Mucosa of descending colon (tissue), 3 donors: ENCODE data around the gene OXSM. TPM values are rescaled to one million over a fixed set of nuclear protein-coding genes. Genes with fewer than 3 reads are reported as not detected.

Experiments used
- ATAC-seq: fragments of 200-7000 bp; cut with Tn5 transposase; one replicate; pipeline ENCODE4 v1.9.1; 2020; ENCODE audit warnings: mild to moderate bottlenecking, moderate library complexity
- DNase-seq, 3 donors: peaks; one replicate each; pipeline ENCODE4 v3.0.0-alpha.2; 2020
- H3K36me3 ChIP-seq: fragments of 200-600 bp; one replicate; pipeline ENCODE4 v1.8.0; 2021; ENCODE audit warnings: low read depth, mild to moderate bottlenecking
- H3K4me1 ChIP-seq: fragments of 200-600 bp; one replicate; pipeline ENCODE4 v1.8.0; 2021; ENCODE audit warnings: low read depth, mild to moderate bottlenecking
- H3K4me3 ChIP-seq: fragments of 200-600 bp; one replicate; pipeline ENCODE4 v1.8.0; 2021; ENCODE audit warnings: mild to moderate bottlenecking
- H3K9me3 ChIP-seq: fragments of 200-600 bp; one replicate; pipeline ENCODE4 v1.8.0; 2021; ENCODE audit warnings: mild to moderate bottlenecking
- CTCF ChIP-seq: fragments of 200-600 bp; IDR thresholded peaks from one replicate; pipeline ENCODE4 v1.8.0; 2022; ENCODE audit warnings: antibody characterized with exemption, mild to moderate bottlenecking
- intact Hi-C, 2 donors: fragments of 100-400 bp; cut with DNase I in 1 of 2; cut with micrococcal nuclease in 1 of 2; formaldehyde crosslinking; loops; one replicate each; pipeline versions ENCODE4 v1.11.0 to v1.11.1; 2022; cut with DNase I, micrococcal nuclease
- total RNA-seq, 3 donors: library from RNA; stranded (reverse); fragmentation: NEBNext Ultra II Directional in 2 of 3; extraction: Animal tissue kit (Norgen Biotek cat#: 25700) in 2 of 3; gene quantifications; one replicate each; pipeline versions ENCODE4 v1.2.1 to v1.2.4, GENCODE V29; 2021 to 2023
- donor health status: DM: no; HTN: no; CAD: no; lungs with moderate emphysema.
- donor health status: DM: no; HTN: no; CAD: no.
- donor health status: DM: no; HTN: yes; CAD: no.

The OXSM gene
- total RNA-seq, 3 donors from 2014 or later, result 10.0 to 18.4 (median 17.4) TPM

DNA sequence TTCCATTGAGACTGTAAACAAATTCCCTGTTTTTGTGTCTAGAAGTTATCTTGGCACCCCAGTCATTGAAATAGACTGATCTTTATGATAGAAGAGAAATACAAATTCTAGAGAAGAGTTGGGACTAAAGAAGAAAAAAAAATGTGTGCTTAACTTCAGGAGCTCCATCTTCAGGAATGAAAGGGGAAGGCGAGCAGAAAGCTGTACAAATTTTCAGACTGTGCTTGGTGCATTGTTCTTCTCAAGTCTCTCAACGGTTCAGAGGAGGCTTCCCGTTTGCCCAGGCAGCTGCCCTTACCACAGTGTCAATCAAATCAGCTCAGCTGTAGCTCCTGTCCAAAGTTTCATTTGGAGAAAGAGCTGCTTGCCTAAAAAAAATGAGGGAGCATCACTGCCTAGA lies 41.7 kb downstream of the OXSM start:
- Histone ChIP-seq H3K4me1 (no peaks in the 10 kb centered on the region), H3K4me3 (no peak overlapping the region), H3K36me3 (no peaks in the 10 kb centered on the region), H3K9me3 (no peaks in the 10 kb centered on the region)
- TF ChIP-seq CTCF, result no peak
- peak in 1 of 3 donors; percentile 15 for DNase-seq
- ATAC-seq, result no peak
- intact Hi-C loops, result no loop called here

- Histone ChIP-seq H3K4me1 (no peaks in the 10 kb centered on the region), H3K9me3 (no peaks in the 10 kb centered on the region), H3K4me3 (no peak overlapping the region), H3K36me3 (no peaks in the 10 kb centered on the region)
- TF ChIP-seq CTCF, result no peak
- no peak for DNase-seq
- ATAC-seq, result no peak
- intact Hi-C loops, result no loop called here
Measured at GRCh38 chr3:25834346-25834745, 44.5 kb downstream of the OXSM start.

- H3K9me3 ChIP-seq, result no peaks in the 10 kb centered on the region
- no peak for TF ChIP-seq CTCF
- DNase-seq (no peak), ATAC-seq (no peak)
- no peaks in the 10 kb centered on the region for H3K36me3 ChIP-seq
- no peaks in the 10 kb centered on the region for H3K4me1 ChIP-seq
- no peak overlapping the region for H3K4me3 ChIP-seq
- intact Hi-C loops, result no loop called here
Measured at GRCh38 chr3:25836579-25836978, 46.7 kb downstream of the OXSM start.

GRCh38 chr3:25837038-25837437 lies 47.1 kb downstream of the OXSM start:
- no peaks in the 10 kb centered on the region for H3K36me3 ChIP-seq
- no peaks in the 10 kb centered on the region for H3K9me3 ChIP-seq
- intact Hi-C loops, result no loop called here
- no peak for TF ChIP-seq CTCF
- ATAC-seq (no peak), DNase-seq (no peak)
- H3K4me1 ChIP-seq, result no peaks in the 10 kb centered on the region
- no peak overlapping the region for H3K4me3 ChIP-seq

GRCh38 chr3:25840099-25840498 lies 50.2 kb downstream of the OXSM start:
- Histone ChIP-seq H3K36me3 (no peaks in the 10 kb centered on the region), H3K4me1 (no peaks in the 10 kb centered on the region), H3K9me3 (no peaks in the 10 kb centered on the region), H3K4me3 (no peak overlapping the region)
- DNase-seq, result no peak
- intact Hi-C loops, result loop anchor here in 1 of 2 donors (2.0 kb wide), 1 partner anchor 33 kb away; no protein-coding TSS in a partner anchor
- ATAC-seq, result no peak
- no peak for TF ChIP-seq CTCF

- H3K36me3 ChIP-seq, result no peaks in the 10 kb centered on the region
- no peaks in the 10 kb centered on the region for H3K4me1 ChIP-seq
- DNase-seq (no peak), ATAC-seq (no peak)
- no peaks in the 10 kb centered on the region for H3K9me3 ChIP-seq
- TF ChIP-seq CTCF, result no peak
- no peak overlapping the region for H3K4me3 ChIP-seq
- intact Hi-C loops, result no loop called here
Measured at GRCh38 chr3:25843332-25843731, 53.4 kb downstream of the OXSM start.
